Measurements from ENCODE around the gene EFCC1. TPM values are rescaled to one million over a fixed set of nuclear protein-coding genes. Genes with fewer than 3 reads are reported as not detected.

The EFCC1 gene
- total RNA-seq, result not detected

GRCh38 chr3:129001101-129001805 is at the start of gene EFCC1:
Gene EFCC1, plus strand, starts transcription at chr3:129001304. Its CDS starts 325 bp downstream, at chr3:129001629.
- ChIA-PET CTCF (interaction anchor here (1.3 to 1.8 kb wide), 2 partner anchors 15 to 31 kb away, joined by 3 to 5 read pairs; no protein-coding TSS in a partner anchor), POLR2A (interaction anchor here (4.8 kb wide), 1 partner anchor 15 kb away, joined by 33 read pairs; no protein-coding TSS in a partner anchor)
- Mint-ChIP-seq H3K27ac (no peak within 1 kb of the TSS), H3K27me3 (peaks cover 61% of the 10 kb centered on the region), H3K4me1 (peaks cover 36% of the 10 kb centered on the region), H3K9me3 (no peaks in the 10 kb centered on the region), H3K4me3 (peak within 1 kb of the TSS; percentile 45), H3K36me3 (ENCODE audit: low read depth) (no peaks in the 10 kb centered on the region)
- no peak for DNase-seq

DNA sequence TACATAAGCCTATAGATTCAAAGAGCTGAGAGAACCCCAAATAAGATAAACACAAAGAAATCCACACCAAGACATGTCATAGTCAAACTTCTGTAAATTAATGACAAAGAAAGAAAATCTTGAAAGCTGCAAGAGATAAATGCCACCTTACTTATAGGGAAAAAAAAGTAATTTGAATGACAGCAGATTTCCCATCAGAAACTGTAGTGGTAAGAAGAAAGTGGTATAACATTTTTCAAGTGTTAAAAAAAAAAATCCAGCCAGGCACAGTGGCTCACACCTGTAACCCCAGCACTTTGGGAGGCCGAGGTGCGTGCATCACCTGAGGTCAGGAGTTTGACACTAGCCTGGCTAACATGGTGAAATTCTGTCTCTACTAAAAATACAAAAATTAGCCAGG is 44.7 kb upstream of the EFCC1 start:
- H3K4me3 Mint-ChIP-seq, result no peak overlapping the region
- H3K27me3 Mint-ChIP-seq, result peaks cover 12% of the 10 kb centered on the region
- no peak overlapping the region for H3K27ac Mint-ChIP-seq
- DNase-seq, result no peak
- POLR2A ChIA-PET, result no interaction called here
- H3K36me3 Mint-ChIP-seq (ENCODE audit: low read depth), result peaks cover 2% of the 10 kb centered on the region
- CTCF ChIA-PET, result interaction anchor here (0.6 kb wide), 1 partner anchor 40 kb away, joined by 4 read pairs; no protein-coding TSS in a partner anchor
- peaks cover 5% of the 10 kb centered on the region for H3K9me3 Mint-ChIP-seq
- no peaks in the 10 kb centered on the region for H3K4me1 Mint-ChIP-seq

DNA sequence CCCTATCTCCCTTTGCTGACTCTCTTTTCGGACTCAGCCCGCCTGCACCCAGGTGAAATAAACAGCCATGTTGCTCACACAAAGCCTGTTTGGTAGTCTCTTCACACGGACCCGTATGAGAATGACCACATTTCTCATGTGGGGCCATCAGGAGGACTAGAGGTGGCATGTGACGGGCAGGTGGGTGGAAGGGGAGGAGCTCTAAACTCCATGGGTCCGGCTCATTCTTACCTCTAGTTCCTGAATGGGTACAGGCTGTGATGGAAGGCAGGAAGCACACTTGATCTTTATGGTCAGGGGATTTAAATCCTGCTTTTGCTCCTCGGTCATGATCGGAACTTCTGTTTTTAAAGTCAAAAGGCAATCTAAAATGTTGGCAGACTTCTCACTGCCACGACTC is 35.8 kb upstream of the EFCC1 start:
- DNase-seq, result no peak
- ChIA-PET POLR2A (no interaction called here), CTCF (no interaction called here)
- no peak overlapping the region for H3K4me3 Mint-ChIP-seq
- H3K27me3 Mint-ChIP-seq, result peaks cover 6% of the 10 kb centered on the region
- no peak overlapping the region for H3K27ac Mint-ChIP-seq
- no peaks in the 10 kb centered on the region for H3K36me3 Mint-ChIP-seq (ENCODE audit: low read depth)
- H3K4me1 Mint-ChIP-seq, result peaks cover 4% of the 10 kb centered on the region
- H3K9me3 Mint-ChIP-seq, result no peaks in the 10 kb centered on the region

DNA sequence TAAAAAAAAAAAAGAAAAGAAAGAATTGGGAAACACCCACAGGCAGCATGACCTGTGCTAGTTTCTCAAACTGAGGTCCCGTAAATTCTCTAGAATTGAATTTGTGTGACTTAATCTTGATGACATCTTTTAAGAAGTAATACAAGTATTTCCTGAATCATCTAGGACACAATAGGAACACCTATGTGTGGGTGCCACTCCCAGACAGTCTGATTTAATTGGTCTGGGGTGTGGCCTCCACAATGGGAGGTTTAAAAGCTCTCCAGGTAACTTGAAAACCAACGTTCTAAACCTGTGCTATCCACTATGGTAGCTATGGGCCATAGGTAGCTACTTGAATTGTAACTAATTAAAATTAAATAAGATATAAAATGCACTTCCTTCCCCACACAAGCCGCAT is 35.3 kb upstream of the EFCC1 start:
- Mint-ChIP-seq H3K4me1 (peaks cover 8% of the 10 kb centered on the region), H3K27ac (no peak overlapping the region)
- CTCF ChIA-PET, result no interaction called here

GRCh38 chr3:128967748-128968355 is 33.3 kb upstream of the EFCC1 start:
- CTCF ChIA-PET, result interaction anchor here (0.5 to 1.4 kb wide), 2 partner anchors 49 to 181 kb away, joined by 3 to 5 read pairs; no protein-coding TSS in a partner anchor
- POLR2A ChIA-PET, result interaction anchor here (1.6 kb wide), 1 partner anchor 48 kb away, joined by 4 read pairs; no protein-coding TSS in a partner anchor
- H3K36me3 Mint-ChIP-seq (ENCODE audit: low read depth), result no peaks in the 10 kb centered on the region
- no peak overlapping the region for H3K4me3 Mint-ChIP-seq
- no peaks in the 10 kb centered on the region for H3K9me3 Mint-ChIP-seq
- H3K4me1 Mint-ChIP-seq, result peaks cover 10% of the 10 kb centered on the region
- H3K27ac Mint-ChIP-seq, result no peak overlapping the region
- H3K27me3 Mint-ChIP-seq, result peaks cover 5% of the 10 kb centered on the region
- no peak for DNase-seq

More for the DNA sequence above, 35.3 kb upstream of the EFCC1 start:
- DNase-seq, result no peak
- Mint-ChIP-seq H3K27me3 (peaks cover 4% of the 10 kb centered on the region), H3K4me3 (no peak overlapping the region), H3K36me3 (ENCODE audit: low read depth) (no peaks in the 10 kb centered on the region), H3K9me3 (no peaks in the 10 kb centered on the region)
- POLR2A ChIA-PET, result no interaction called here

DNA sequence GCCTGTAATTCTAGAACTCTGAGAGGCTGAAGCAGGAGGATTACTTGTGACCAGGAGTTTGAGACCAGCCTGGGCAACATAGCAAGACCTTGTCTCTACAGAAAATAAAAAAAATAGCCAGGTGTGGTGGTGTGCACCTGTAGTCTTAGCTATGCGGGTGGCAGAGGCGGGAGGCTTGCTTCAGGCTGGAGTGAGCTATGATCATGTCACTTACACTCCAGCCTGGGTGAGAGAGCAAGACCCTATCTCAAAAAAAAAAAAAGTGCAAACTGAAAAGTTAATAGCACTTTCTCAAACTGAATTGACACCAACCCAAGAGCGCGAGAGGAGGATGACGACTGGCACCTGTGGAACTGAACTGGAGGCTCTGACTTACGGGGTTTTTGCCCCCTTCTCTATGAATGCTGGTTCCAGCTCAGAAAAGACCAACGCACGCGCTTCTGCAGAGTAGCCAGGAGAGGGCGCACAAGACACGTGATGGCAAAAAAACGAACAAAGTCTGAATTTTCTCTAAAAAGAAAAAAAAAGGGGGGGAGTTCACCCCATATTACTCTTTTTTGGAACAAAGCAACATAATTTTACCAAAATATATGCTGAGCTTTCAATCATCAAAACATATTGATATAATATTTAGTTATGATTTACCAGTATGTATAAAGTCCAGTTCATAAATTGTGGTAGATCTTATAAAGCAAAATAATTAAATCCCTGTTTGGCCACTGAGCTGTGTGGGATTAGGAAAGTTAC is 30.9 kb upstream of the EFCC1 start:
- ChIA-PET POLR2A (interaction anchor here (0.6 to 2.9 kb wide), 12 partner anchors 22 to 346 kb away, joined by 3 to 15 read pairs (median 3); partner anchors contain the start of genes COPG1 and RAB43), CTCF (interaction anchor here (0.6 to 4.0 kb wide), 71 partner anchors 10 to 1327 kb away, joined by 3 to 78 read pairs (median 5); partner anchors contain the start of genes ACAD9, CFAP92, COPG1 and EFCC1)
- peak; percentile 69 for DNase-seq
- Mint-ChIP-seq H3K27me3 (peaks cover 9% of the 10 kb centered on the region), H3K36me3 (ENCODE audit: low read depth) (no peaks in the 10 kb centered on the region), H3K4me3 (no peak overlapping the region), H3K27ac (no peak overlapping the region), H3K9me3 (no peaks in the 10 kb centered on the region), H3K4me1 (peaks cover 10% of the 10 kb centered on the region)

DNA sequence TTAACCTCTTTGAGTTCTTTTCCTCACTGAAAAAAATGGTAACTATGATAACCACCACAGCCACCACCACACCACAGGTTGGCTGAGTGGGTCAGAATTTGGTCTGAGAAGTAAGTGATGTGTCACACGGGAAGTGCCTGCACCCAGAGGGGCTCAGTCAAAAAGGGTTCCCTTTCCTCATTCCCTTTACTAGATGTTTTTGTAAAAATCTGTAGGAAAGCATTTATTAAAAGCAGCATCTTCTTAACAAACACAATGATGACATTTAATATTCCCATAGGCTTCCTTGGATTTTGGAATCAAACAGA is 30.4 kb upstream of the EFCC1 start:
- Mint-ChIP-seq H3K27ac (no peak overlapping the region), H3K4me3 (no peak overlapping the region), H3K27me3 (peaks cover 12% of the 10 kb centered on the region), H3K9me3 (no peaks in the 10 kb centered on the region), H3K36me3 (ENCODE audit: low read depth) (no peaks in the 10 kb centered on the region), H3K4me1 (peaks cover 10% of the 10 kb centered on the region)
- peak; percentile 32 for DNase-seq
- POLR2A ChIA-PET, result interaction anchor here (0.7 to 2.9 kb wide), 12 partner anchors 41 to 345 kb away, joined by 3 to 15 read pairs (median 4); partner anchors contain the start of genes COPG1 and RAB43
- CTCF ChIA-PET, result interaction anchor here (0.7 to 4.0 kb wide), 58 partner anchors 10 to 1327 kb away, joined by 3 to 78 read pairs (median 6); partner anchors contain the start of genes ACAD9, CFAP92, COPG1 and EFCC1

DNA sequence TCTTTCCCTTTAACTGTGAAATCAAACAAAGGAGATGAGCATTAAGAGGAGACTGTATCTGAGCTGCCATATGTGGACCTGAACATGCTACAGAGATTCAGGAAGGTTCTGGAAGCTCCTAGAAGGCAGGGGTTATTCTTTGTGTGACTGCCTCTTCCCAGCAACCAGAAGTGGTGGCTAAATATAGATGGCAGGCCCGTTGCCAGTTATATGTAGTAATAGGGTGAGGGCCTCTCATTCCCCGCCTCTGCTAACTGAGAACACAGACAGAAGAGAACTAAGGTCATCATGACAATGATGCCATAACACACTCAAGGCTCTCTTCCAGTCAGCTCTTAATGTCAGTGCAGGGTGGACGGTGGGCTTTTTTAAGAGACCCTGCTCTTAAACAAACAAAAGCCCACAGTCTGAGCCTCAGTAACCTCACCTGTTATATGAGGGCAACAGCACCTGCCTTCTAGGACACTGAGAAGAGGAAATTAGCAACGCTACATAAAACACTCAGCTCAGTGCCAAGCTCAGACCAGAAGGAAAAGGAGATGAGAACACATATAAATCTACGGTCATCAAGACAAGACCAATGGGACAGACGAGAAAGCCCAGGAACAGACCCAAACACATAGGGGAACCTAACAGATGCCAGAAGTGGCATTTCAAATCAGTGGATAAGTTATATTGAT is 29.5 kb upstream of the EFCC1 start:
- peaks cover 10% of the 10 kb centered on the region for H3K4me1 Mint-ChIP-seq
- H3K4me3 Mint-ChIP-seq, result no peak overlapping the region
- ChIA-PET POLR2A (interaction anchor here (1.0 to 2.9 kb wide), 7 partner anchors 40 to 345 kb away, joined by 3 to 15 read pairs (median 6); partner anchors contain the start of gene RAB43), CTCF (interaction anchor here (1.1 to 4.0 kb wide), 23 partner anchors 23 to 352 kb away, joined by 3 to 78 read pairs (median 7); partner anchors contain the start of genes ACAD9, CFAP92 and COPG1)
- peaks cover 17% of the 10 kb centered on the region for H3K27me3 Mint-ChIP-seq
- no peak overlapping the region for H3K27ac Mint-ChIP-seq
- H3K36me3 Mint-ChIP-seq (ENCODE audit: low read depth), result no peaks in the 10 kb centered on the region
- H3K9me3 Mint-ChIP-seq, result no peaks in the 10 kb centered on the region
- DNase-seq, result no peak

DNA sequence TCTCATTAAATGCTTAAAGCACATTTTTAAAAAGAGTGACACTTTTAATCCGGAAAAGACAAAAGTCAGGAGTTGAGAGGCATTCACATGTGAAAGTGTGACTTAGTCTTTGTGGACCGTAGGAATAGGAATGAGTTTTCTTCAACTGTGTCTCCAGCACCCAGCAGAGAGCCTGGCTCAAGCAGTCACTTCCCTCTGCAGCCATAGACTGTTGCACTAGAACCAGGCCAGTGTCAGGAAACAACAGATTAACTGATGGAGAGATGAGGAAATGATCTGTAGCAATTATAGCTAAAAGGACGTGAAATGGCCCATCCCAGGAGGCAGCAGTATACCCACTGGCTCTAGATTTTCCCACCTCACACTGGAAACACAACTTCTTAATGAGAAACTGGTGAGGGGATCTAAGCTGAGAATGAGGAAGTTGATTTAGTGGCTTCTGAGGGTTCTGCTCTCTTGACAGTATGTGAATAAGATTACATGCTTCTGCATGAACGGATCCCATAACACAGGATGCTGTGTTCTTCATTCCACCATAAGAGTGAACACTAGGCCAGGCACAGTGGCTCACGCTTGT is 27.0 kb upstream of the EFCC1 start:
- peaks cover 10% of the 10 kb centered on the region for H3K4me1 Mint-ChIP-seq
- peaks cover 24% of the 10 kb centered on the region for H3K27me3 Mint-ChIP-seq
- DNase-seq, result no peak
- ChIA-PET CTCF (interaction anchor here (1.1 kb wide), 1 partner anchor 272 kb away, joined by 3 read pairs; no protein-coding TSS in a partner anchor), POLR2A (no interaction called here)
- H3K9me3 Mint-ChIP-seq, result no peaks in the 10 kb centered on the region
- H3K4me3 Mint-ChIP-seq, result no peak overlapping the region
- no peak overlapping the region for H3K27ac Mint-ChIP-seq
- H3K36me3 Mint-ChIP-seq (ENCODE audit: low read depth), result no peaks in the 10 kb centered on the region

GRCh38 chr3:128975276-128975675 is 25.8 kb upstream of the EFCC1 start:
- Mint-ChIP-seq H3K36me3 (ENCODE audit: low read depth) (no peaks in the 10 kb centered on the region), H3K9me3 (no peaks in the 10 kb centered on the region), H3K4me3 (no peak overlapping the region), H3K4me1 (peaks cover 7% of the 10 kb centered on the region), H3K27ac (no peak overlapping the region), H3K27me3 (peaks cover 23% of the 10 kb centered on the region)
- no peak for DNase-seq
- CTCF ChIA-PET, result no interaction called here
- POLR2A ChIA-PET, result no interaction called here

DNA sequence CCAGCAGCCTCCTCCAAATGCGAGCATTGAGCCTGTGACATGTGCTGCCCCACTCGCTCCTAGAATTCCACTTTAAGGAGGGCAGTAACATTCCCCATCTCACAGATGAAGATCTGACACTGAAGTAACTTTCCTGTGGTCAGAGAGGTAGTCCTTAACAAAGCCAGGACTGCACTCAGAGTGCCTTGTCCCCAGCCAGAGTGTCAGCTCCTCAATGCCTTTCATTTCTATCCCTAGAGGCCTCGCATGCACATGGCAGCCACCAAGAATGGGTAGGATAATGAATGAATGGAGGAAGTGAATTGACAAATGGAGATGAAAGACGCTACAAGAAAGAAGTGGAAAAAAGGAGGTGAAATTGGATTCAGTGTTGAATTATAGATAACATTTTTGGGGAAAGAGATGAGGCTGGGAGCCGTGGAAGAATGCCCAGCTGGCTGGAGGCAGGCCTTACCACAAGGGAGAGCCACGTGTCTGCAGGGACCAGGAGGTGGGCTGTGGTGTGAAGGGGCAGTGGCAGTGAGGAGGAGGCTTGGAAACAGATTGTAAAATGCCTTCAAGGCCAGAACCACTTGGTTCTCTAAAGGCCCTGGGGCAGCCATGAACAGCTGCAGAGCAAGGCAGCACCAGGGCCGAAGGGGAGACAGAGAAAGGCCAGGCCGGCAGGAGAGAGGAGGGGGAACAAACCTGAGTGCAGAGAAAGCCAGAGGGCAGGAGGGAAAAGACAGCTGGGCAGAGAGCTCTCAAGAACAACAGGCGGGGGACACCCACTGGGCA is 17.6 kb upstream of the EFCC1 start:
- POLR2A ChIA-PET, result no interaction called here
- peaks cover 5% of the 10 kb centered on the region for H3K27me3 Mint-ChIP-seq
- CTCF ChIA-PET, result interaction anchor here (1.1 to 2.7 kb wide), 2 partner anchors 10 to 13 kb away, joined by 4 to 11 read pairs; no protein-coding TSS in a partner anchor
- DNase-seq, result no peak
- no peaks in the 10 kb centered on the region for H3K36me3 Mint-ChIP-seq (ENCODE audit: low read depth)
- no peak overlapping the region for H3K27ac Mint-ChIP-seq
- H3K9me3 Mint-ChIP-seq, result no peaks in the 10 kb centered on the region
- no peaks in the 10 kb centered on the region for H3K4me1 Mint-ChIP-seq
- no peak overlapping the region for H3K4me3 Mint-ChIP-seq

Measured in activated CD4-positive, alpha-beta memory T cell treated with anti-CD3 and anti-CD28 coated beads, Interleukin-2, amount 10 ng/mL, durations not matched to agents 7 days and 5 days (primary cell).